GM18873 (cell line): ENCODE measurements around the gene NOX5.
"Not testable (repeated sequence)": the region's sequence is repeated elsewhere in the genome, so short reads cannot be mapped to it uniquely, and the experiment has no call there.

Experiments used
- ATAC-seq: cut with Tn5 transposase; IDR thresholded peaks from one replicate; pipeline ENCODE4 v1.9.1; 2021; ENCODE audit warnings: mild to moderate bottlenecking, moderate library complexity, moderate number of reproducible peaks; ENCODE audit not compliant: unreplicated experiment, low FRiP score

The NOX5 gene, protein sequence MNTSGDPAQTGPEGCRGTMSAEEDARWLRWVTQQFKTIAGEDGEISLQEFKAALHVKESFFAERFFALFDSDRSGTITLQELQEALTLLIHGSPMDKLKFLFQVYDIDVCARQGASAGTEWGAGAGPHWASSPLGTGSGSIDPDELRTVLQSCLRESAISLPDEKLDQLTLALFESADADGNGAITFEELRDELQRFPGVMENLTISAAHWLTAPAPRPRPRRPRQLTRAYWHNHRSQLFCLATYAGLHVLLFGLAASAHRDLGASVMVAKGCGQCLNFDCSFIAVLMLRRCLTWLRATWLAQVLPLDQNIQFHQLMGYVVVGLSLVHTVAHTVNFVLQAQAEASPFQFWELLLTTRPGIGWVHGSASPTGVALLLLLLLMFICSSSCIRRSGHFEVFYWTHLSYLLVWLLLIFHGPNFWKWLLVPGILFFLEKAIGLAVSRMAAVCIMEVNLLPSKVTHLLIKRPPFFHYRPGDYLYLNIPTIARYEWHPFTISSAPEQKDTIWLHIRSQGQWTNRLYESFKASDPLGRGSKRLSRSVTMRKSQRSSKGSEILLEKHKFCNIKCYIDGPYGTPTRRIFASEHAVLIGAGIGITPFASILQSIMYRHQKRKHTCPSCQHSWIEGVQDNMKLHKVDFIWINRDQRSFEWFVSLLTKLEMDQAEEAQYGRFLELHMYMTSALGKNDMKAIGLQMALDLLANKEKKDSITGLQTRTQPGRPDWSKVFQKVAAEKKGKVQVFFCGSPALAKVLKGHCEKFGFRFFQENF

GRCh38 chr15:69014454-69014853, at the start of gene NOX5:
Gene NOX5 (plus strand): TSS chr15:69014695. CDS start chr15:69014736, 41 bp downstream.
- ATAC-seq: no peak

DNA sequence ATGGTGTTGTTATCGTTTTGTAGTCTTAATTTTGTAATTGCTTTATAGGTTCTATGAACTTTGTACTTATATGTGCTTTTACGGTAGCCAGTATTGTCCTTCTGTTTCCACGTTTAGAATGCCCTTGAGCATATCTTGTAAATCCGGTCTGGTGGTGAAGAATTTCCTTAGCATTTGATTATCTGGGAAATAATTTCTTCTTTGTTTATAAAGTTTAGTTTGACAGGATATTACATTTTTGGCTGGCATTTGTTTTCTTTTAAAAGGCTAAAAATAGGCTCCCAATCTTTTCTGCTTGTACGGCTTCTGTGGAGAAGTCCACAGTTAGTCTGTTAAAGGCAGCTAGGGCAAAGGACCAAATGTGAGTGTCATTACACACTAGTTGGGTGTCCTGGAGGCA, 47.5 kb upstream of the NOX5 start:
- no peak for ATAC-seq

- no peak for ATAC-seq
These were observed 46.5 kb upstream of the NOX5 start for GRCh38 chr15:68967948-68968347.

- ATAC-seq: no peak
These were observed 45.2 kb upstream of the NOX5 start for GRCh38 chr15:68969298-68969697.

DNA sequence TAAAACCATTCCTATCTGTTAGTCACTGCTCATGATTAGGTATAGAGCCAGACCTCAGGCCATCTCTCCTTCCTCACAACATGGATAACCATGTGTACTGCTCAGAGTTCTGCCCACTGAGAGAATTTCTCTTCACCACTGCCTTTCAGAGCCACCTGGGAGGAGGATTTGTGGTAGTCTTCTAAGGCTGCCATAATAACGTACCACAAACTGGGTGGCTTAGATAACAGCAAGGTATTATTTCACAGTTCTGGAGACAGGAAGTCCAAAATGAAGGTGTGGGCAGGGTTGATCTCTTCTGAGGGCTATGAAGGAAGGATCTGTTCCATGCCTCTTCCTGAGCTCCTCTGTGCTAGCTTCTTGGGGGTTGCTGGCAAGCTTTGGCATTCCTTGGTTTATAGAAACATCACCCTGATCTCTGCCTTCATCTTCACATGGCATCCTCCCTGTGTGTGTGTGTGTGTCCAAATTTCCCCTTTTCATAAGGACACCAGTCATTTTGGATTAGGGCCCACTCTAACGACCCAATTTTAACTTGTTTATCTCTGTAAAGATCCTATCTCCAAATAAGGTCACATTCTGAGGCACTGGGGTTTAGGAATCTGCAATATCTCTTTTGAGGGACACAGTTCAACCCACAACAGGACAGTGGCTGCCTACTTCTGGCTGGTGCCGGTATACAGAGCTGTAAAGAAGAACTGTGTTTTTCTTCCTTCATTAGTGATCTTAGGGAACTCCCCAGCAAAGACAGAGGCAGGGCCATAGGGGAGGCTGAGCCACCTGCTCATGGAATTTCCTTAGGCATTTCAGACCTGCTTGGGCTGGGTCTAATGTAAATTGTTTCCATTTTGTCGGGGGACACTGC, 42.1 kb upstream of the NOX5 start:
- ATAC-seq: no peak

DNA sequence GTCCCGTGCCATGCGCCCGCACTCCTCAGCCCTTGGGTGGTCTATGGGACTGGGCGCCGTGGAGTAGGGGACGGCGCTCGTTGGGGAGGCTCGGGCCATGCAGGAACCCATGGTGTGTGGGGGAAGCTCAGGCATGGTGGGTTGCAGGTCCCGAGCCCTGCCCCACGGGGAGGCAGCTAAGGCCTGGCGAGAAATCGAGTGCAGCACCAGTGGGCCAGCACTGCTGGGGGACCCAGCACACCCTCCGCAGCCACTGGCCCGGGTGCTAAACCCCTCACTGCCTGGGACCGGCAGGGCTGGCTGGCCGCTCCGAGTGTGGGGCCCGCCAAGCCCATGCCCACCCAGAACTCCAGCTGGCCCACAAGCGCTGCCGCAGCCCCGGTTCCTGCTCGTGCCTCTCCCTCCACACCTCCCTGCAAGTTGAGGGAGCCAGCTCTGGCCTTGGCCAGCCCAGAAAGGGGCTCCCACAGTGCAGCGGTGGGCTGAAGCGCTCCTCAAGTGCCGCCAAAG, 38.8 kb upstream of the NOX5 start:
- ATAC-seq: not testable (repeated sequence)

DNA sequence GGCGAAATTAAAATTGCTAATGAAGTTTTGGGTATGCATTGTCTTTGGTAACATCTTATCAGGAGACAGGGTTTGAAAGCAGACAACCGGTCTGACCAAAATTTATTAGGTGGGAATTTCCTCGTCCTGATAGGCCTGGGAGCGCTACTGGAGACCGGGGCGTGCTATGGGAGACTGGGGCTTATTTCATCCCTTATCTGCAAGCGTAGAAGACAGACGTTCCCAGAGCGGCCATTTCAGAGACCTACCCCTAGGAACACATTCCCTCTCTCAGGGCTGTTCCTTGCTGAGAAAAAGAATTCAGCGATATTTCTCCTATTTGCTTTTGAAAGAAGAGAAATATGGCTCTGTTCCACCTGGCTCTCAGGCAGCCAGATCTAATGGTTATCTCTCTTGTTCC, 37.1 kb upstream of the NOX5 start:
- ATAC-seq: not testable (repeated sequence)

DNA sequence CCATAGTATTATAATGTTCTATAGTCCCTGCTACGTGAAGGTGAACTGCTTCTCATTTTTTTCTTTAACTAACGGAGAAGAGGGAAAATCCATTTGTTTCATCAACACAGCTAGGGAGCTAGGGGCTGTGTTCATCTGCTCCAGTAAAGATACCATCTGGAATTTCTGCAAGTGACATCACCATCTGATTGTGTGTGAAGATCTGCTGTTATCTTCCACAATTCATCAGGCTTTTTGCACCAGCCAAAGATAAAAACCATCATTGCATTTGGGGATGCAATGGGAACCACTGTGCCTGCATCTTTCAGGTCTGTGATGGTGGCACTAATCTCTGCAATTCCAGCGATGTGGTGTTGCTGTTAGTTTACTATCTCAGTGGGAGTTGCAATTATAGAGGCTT, 35.5 kb upstream of the NOX5 start:
- ATAC-seq: no peak

DNA sequence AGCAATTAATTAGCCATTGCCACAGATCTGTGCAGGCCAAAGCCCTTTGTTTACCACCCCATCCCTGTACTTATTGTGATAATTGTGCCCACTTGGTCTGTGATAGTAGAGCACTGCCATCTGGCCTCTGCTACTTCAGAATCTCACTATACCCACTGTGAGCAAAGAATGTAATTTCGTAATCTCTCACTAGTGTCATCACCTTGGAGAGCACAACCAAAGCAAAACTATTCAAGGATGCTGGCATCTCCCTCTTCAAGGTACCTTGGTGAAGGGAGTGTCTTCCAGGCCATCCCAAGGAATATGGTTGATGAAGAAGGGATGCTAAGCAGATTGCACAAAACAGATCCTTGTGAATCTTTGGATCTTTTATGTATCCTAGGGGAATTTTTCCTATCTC, 34.7 kb upstream of the NOX5 start:
- no peak for ATAC-seq

DNA sequence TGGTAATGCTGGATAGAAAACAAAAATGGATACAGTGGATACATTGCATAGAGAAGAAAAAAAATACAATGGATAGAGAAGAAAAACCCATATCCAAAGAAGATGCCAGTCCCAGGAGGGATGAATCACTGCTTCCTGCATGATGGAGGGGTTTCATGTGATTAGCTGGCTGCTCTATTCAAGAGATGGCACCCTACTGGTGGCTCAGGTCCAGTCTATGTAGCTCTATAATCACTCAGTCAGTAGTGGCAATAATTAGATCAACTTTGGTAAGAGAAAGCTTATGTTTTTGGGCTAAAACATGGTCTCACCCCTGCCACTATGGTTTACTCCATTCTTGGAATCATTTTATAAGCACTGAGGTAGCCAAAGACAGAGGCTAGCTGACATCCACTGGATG, 33.7 kb upstream of the NOX5 start:
- no peak for ATAC-seq

DNA sequence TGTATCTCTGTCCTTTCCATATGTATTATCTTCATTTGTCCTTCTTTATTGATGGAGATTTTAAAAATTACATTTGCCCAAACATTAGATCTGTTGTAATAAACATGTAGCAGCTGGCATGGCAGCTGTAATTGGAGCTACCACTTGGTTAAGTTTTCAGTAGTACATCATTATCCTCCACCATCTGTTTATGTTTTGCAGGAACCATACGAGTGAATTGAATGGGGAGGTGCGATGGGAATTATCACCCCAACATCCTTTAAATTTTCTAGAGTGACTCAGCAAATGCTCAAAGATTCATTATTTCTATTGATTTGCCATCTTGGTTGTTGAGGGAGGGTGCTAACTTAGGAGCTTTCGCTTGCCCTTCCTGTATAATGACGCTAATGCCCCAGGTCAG, 32.6 kb upstream of the NOX5 start:
- ATAC-seq: no peak

DNA sequence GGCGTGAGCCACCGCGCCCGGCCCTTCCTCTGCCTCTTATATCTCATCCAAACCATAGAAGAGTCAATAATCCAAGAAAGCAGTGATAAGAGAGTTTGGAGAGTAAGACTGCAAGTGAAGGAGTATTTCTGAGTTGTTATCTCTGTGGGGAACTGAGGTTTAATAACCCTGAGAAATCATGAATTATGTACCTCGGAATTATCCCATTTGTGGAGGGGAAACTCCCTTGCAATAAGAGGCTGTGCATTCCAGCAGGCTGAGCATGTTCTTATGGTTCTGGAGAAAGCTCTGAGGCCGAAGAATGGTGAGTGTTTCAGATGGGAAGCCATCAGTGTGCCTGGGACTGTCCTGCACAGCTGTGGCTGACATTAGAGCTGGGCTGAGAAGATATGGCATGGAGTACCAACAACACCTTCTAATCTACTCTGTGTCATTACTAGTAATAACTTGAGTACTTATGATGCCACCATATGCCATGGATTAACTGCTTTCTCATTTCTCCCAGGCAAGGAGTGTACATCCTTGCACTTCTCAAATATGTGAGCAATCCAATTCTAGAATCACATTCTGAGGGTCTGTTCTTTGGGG, 31.4 kb upstream of the NOX5 start:
- ATAC-seq: no peak

DNA sequence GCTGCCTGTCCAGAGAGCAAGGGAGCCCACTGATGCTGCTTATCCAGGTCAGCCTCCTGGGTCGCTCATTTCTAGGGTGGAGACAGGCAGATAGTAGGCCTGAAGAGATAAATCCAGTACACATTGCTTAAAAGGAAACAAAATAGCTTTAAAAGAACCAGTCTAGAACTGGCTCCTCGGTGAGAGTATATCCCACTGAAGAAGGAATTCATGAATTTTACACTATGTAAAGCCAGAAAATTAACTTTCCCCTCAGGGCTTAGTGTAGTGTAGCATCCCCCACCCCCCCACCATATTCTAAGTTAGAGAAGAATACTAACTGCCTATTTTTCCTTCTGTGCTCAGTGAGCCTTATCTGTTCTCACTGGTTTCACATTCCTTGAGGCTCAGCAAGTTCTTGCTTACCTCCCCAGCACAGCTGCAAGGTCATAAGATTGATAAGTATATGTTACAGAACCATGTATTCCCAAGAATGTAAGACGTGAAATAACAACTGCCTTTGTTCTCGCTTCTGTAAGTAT, 30.5 kb upstream of the NOX5 start:
- no peak for ATAC-seq

DNA sequence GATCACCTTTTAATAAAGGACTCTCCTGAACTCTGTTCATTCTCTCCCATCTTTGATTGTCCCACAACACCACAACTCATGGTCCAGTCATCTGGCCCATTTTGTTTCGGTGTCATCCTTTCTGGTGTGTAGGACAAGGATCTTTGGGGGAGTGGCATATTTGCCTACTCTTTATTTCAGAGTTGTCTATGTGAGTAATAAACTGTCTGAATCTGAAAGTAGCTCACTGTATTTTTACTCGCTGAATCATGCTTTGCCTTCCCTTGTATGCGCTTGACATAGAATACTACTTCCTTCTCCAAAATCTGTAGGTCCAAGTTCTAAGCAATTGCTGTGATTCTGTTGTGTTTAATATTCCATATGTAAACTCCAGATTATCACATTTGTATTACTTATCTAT, 29.9 kb upstream of the NOX5 start:
- no peak for ATAC-seq

DNA sequence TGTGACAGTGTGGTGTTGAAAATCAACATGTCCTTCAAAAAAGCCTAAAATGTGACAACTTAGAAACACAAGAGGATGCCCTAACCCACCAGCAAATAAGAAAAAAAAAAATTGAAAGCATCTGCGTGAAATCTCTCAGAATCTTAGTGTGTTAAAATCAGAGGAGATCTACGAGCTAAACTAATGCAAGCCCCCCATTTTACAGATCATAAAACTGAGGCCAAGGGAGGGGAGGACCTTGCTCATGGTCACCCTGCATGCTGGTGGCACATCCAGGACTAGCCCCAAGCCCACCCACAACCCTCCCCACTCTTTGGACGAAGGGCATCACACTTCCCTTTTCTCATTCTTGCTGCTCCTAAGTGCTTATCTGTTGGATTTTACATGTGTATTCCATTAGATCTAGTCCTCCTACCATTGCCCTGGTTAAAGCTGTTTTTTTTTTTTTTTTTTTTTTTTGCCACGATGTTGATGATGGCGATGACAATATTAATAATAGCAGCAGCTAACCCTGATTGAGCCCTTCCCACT, 29.1 kb upstream of the NOX5 start:
- no peak for ATAC-seq

GRCh38 chr15:68986322-68986721, 28.2 kb upstream of the NOX5 start:
- no peak for ATAC-seq

DNA sequence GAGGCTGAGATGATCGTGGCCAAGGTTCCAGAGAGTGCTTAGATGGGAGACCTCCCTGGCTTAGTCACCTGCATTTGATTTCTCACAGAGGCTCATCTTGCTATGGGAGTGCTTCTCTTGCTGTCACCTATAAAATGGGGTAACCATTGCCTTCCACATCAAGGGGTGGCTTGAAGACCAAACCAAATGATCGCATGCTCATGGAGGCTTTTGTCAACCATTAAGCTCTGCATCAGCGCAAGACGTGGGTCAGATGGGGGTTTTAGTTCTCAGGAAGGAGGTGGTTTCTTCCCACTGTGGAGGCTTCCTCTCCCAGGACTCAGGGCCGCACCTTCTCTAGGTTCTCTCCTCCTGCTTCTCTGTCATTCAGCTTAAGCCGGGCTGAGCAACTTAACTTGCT, 27.4 kb upstream of the NOX5 start:
- no peak for ATAC-seq

GRCh38 chr15:68987676-68988075, 26.8 kb upstream of the NOX5 start:
- ATAC-seq: no peak

- no peak for ATAC-seq
These were observed 24.8 kb upstream of the NOX5 start for GRCh38 chr15:68989541-68990230.
